ENCODE data around the gene NDUFS2.

DNA sequence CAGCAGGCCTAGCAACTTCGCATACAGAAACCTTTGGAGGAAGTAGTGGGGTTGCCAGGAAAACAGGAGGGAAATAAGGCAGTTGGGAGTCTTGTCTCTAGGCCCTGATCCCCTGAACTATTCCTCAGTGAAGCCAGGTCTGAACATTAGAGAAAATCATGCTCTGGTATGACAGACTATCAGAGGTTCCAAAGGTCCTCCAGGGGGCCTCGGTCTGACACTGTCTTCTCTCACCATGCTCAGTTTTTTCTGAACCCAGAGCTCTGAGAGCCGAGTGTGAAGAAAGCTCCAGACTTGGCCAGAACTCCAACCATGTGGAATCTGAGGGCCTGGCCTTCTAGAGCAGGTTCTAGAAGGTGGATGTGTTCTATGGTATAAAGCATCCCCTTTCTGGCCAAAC is 27.7 kb downstream of the NDUFS2 start:
- TF ChIP-seq, protein P1, sequence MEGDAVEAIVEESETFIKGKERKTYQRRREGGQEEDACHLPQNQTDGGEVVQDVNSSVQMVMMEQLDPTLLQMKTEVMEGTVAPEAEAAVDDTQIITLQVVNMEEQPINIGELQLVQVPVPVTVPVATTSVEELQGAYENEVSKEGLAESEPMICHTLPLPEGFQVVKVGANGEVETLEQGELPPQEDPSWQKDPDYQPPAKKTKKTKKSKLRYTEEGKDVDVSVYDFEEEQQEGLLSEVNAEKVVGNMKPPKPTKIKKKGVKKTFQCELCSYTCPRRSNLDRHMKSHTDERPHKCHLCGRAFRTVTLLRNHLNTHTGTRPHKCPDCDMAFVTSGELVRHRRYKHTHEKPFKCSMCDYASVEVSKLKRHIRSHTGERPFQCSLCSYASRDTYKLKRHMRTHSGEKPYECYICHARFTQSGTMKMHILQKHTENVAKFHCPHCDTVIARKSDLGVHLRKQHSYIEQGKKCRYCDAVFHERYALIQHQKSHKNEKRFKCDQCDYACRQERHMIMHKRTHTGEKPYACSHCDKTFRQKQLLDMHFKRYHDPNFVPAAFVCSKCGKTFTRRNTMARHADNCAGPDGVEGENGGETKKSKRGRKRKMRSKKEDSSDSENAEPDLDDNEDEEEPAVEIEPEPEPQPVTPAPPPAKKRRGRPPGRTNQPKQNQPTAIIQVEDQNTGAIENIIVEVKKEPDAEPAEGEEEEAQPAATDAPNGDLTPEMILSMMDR (conservative IDR thresholded peaks at IDR 0.05; ENCODE audit: low read depth, low read length): 0 out of 2 replicates have a peak, but pooled peaks have one; percentile 16
- TF ChIP-seq EZH2 (IDR thresholded peaks at IDR 0.05; ENCODE audit: borderline replicate concordance, low read depth, low read length, poor library complexity, severe bottlenecking): no peak

Data from A673 (cell line).